ENCODE measurements around the gene FILIP1.

FILIP1 gene

GRCh38 chr6:75502884-75503283 lies 9.3 kb upstream of the FILIP1 start:
- TF ChIP-seq SIN3A (IDR thresholded peaks at IDR 0.05; ENCODE audit: borderline replicate concordance, insufficient read depth, low read length), result no peak
- TF ChIP-seq FOXP2 (optimal IDR thresholded peaks at IDR 0.05; ENCODE audit: borderline replicate concordance, extremely low read depth, extremely low read length, insufficient read depth), result no peak
- no peak for TF ChIP-seq POLR2AphosphoS5 (IDR thresholded peaks at IDR 0.05; ENCODE audit: low read depth, low read length)
- no peak for TF ChIP-seq REST (IDR thresholded peaks at IDR 0.05; ENCODE audit: insufficient read depth in 1 of 2, low read depth in 2 of 2, low read length in 2 of 2)

GRCh38 chr6:75501756-75502155 lies 8.2 kb upstream of the FILIP1 start:
- TF ChIP-seq REST (IDR thresholded peaks at IDR 0.05; ENCODE audit: insufficient read depth in 1 of 2, low read depth in 2 of 2, low read length in 2 of 2), result no peak
- no peak for TF ChIP-seq TAF1 (IDR thresholded peaks at IDR 0.05; ENCODE audit: borderline replicate concordance, insufficient read depth, low read length)

GRCh38 chr6:75499640-75500039 lies 6.0 kb upstream of the FILIP1 start:
- no peak for TF ChIP-seq REST (IDR thresholded peaks at IDR 0.05; ENCODE audit: insufficient read depth in 1 of 2, low read depth in 2 of 2, low read length in 2 of 2)
- no peak for TF ChIP-seq TAF1 (IDR thresholded peaks at IDR 0.05; ENCODE audit: borderline replicate concordance, insufficient read depth, low read length)
- TF ChIP-seq FOXP2 (optimal IDR thresholded peaks at IDR 0.05; ENCODE audit: borderline replicate concordance, extremely low read depth, extremely low read length, insufficient read depth), result no peak
- TF ChIP-seq POLR2AphosphoS5 (IDR thresholded peaks at IDR 0.05; ENCODE audit: low read depth, low read length), result no peak
- TF ChIP-seq SIN3A (IDR thresholded peaks at IDR 0.05; ENCODE audit: borderline replicate concordance, insufficient read depth, low read length), result no peak

- no peak for TF ChIP-seq SIN3A (IDR thresholded peaks at IDR 0.05; ENCODE audit: borderline replicate concordance, insufficient read depth, low read length)
- TF ChIP-seq POLR2AphosphoS5 (IDR thresholded peaks at IDR 0.05; ENCODE audit: low read depth, low read length), result no peak
These were observed 5.3 kb upstream of the FILIP1 start for GRCh38 chr6:75498862-75499261.

- TF ChIP-seq FOXP2 (optimal IDR thresholded peaks at IDR 0.05; ENCODE audit: borderline replicate concordance, extremely low read depth, extremely low read length, insufficient read depth) (no peak), POLR2AphosphoS5 (IDR thresholded peaks at IDR 0.05; ENCODE audit: low read depth, low read length) (no peak), SIN3A (IDR thresholded peaks at IDR 0.05; ENCODE audit: borderline replicate concordance, insufficient read depth, low read length) (no peak), TAF1 (IDR thresholded peaks at IDR 0.05; ENCODE audit: borderline replicate concordance, insufficient read depth, low read length) (no peak), REST (IDR thresholded peaks at IDR 0.05; ENCODE audit: insufficient read depth in 1 of 2, low read depth in 2 of 2, low read length in 2 of 2) (no peak)
These were observed 4.4 kb upstream of the FILIP1 start for GRCh38 chr6:75497994-75498393.

All from PFSK-1 (cell line).